Activated CD4-positive, alpha-beta T cell treated with anti-CD3 and anti-CD28 coated beads for 36 hours (primary cell): Measurements from ENCODE around the gene NRP1. TPM values are rescaled to one million over a fixed set of nuclear protein-coding genes. Genes with fewer than 3 reads are reported as not detected.

ENCODE experiments used
- ATAC-seq: fragments of 200-7000 bp; cut with Tn5 transposase; one replicate; pipeline ENCODE4 v1.10.0; 2021; ENCODE audit warnings: mild to moderate bottlenecking, moderate library complexity
- CTCF ChIA-PET: fragments of 350-600 bp; sonication (Branson Sonifier 250); formaldehyde crosslinking; loops from one replicate; lab custom pipeline; 2021; ENCODE audit warnings: antibody characterized with exemption; lab: Charles Lee
- POLR2A ChIA-PET: fragments of 350-600 bp; sonication (Branson Sonifier 250); formaldehyde crosslinking; loops from one replicate; lab custom pipeline; 2021; ENCODE audit warnings: antibody characterized with exemption, inconsistent platforms; lab: Charles Lee
- DNase-seq: peaks from one replicate; pipeline ENCODE4 v3.0.0-alpha.2; 2020
- H3K27ac Mint-ChIP-seq: one replicate; pipeline ENCODE4 v1.8.0; 2021; ENCODE audit warnings: mixed read lengths
- H3K27me3 Mint-ChIP-seq: one replicate; pipeline ENCODE4 v1.8.0; 2021; ENCODE audit warnings: mixed read lengths
- H3K36me3 Mint-ChIP-seq: one replicate; pipeline ENCODE4 v1.8.0; 2021; ENCODE audit warnings: low read depth, mixed read lengths
- H3K4me1 Mint-ChIP-seq: one replicate; pipeline ENCODE4 v1.8.0; 2021; ENCODE audit warnings: mixed read lengths
- H3K4me3 Mint-ChIP-seq: one replicate; pipeline ENCODE4 v1.8.0; 2021; ENCODE audit warnings: mild to moderate bottlenecking, moderate library complexity, mixed read lengths
- H3K9me3 Mint-ChIP-seq: one replicate; pipeline ENCODE4 v1.8.0; 2021; ENCODE audit warnings: low read depth, mixed read lengths
- intact Hi-C, 2 experiments: fragments of 100-400 bp; cut with DNase I in 1 of 2; cut with micrococcal nuclease in 1 of 2; formaldehyde crosslinking; loops; one replicate each; pipeline versions ENCODE4 v1.14.2 to v1.15.1; 2022 to 2024; cut with DNase I, micrococcal nuclease
- total RNA-seq, 2 experiments: library from RNA; stranded (reverse); gene quantifications; one replicate each; pipeline ENCODE4 v1.2.3, GENCODE V29; 2021

The NRP1 gene
- total RNA-seq, 2 experiments from 2014 or later, result 0.21 to 0.44 TPM

GRCh38 chr10:33244354-33244967 lies 90.0 kb downstream of the NRP1 start:
- intact Hi-C loops, result no loop called here
- CTCF ChIA-PET, result no interaction called here
- no peak for DNase-seq

DNA sequence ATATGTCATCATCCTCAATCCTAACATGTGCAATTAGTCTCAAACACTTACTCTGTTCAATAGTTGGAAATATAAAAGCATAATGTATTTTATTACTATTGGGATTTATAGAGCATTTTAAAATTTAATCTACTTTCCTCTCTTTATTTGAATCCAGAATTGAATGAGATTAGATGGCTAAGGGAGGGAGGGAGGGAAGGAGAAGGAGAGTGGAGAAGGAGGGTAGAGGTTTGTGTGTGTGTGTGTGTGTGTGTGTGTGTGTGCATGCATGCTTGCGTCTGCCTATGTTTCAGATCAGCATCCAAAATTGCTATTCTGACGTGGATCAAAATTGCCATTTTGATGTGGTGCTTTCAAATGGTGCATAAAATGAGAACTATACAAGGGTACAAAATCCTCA lies 90.8 kb downstream of the NRP1 start:
- ATAC-seq (no peak), DNase-seq (no peak)
- no peak overlapping the region for H3K27ac Mint-ChIP-seq
- H3K27me3 Mint-ChIP-seq, result peaks cover 9% of the 10 kb centered on the region
- POLR2A ChIA-PET, result no interaction called here
- intact Hi-C loops, result no loop called here
- no peaks in the 10 kb centered on the region for H3K9me3 Mint-ChIP-seq
- no peaks in the 10 kb centered on the region for H3K36me3 Mint-ChIP-seq
- no peak overlapping the region for H3K4me3 Mint-ChIP-seq
- peaks cover 28% of the 10 kb centered on the region for H3K4me1 Mint-ChIP-seq
- CTCF ChIA-PET, result no interaction called here

More at GRCh38 chr10:33244354-33244967, 90.0 kb downstream of the NRP1 start:
- no peak overlapping the region for H3K27ac Mint-ChIP-seq
- ATAC-seq, result no peak
- POLR2A ChIA-PET, result no interaction called here
- H3K27me3 Mint-ChIP-seq, result peaks cover 9% of the 10 kb centered on the region
- H3K36me3 Mint-ChIP-seq, result no peaks in the 10 kb centered on the region
- no peaks in the 10 kb centered on the region for H3K9me3 Mint-ChIP-seq
- no peak overlapping the region for H3K4me3 Mint-ChIP-seq
- H3K4me1 Mint-ChIP-seq, result peaks cover 36% of the 10 kb centered on the region

- H3K27me3 Mint-ChIP-seq, result peaks cover 9% of the 10 kb centered on the region
- no peaks in the 10 kb centered on the region for H3K36me3 Mint-ChIP-seq
- CTCF ChIA-PET, result interaction anchor here (0.6 to 1.1 kb wide), 3 partner anchors 16 to 1916 kb away, joined by 3 read pairs; no protein-coding TSS in a partner anchor
Measured at GRCh38 chr10:33242931-33243330, 91.5 kb downstream of the NRP1 start.

DNA sequence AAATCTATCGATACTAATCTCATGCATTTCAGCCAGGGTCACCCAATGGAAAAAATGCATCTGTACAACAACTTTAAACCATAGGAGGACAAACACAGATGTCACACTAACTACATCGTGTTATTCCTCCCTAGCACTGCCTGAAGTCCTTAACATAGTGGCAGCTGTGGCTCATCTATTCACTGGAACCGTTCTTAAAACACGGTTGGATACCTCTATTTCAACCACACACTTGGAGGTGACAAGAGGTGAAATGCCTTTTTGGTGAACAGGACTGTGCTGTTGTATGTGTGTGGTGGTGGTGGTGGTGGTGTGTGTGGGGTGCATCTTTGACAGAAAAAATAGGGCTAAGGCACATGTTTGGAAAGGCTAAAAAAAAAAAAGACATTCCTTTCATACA lies 93.1 kb downstream of the NRP1 start:
- ChIA-PET POLR2A (no interaction called here), CTCF (interaction anchor here (0.8 kb wide), 1 partner anchor 40 kb away, joined by 3 read pairs; no protein-coding TSS in a partner anchor)
- H3K36me3 Mint-ChIP-seq, result no peaks in the 10 kb centered on the region
- H3K27me3 Mint-ChIP-seq, result peaks cover 11% of the 10 kb centered on the region
- ATAC-seq, result no peak
- no peak overlapping the region for H3K27ac Mint-ChIP-seq
- intact Hi-C loops, result no loop called here
- DNase-seq, result no peak
- H3K4me1 Mint-ChIP-seq, result peaks cover 14% of the 10 kb centered on the region
- no peak overlapping the region for H3K4me3 Mint-ChIP-seq
- no peaks in the 10 kb centered on the region for H3K9me3 Mint-ChIP-seq

More at GRCh38 chr10:33242931-33243330, 91.5 kb downstream of the NRP1 start:
- POLR2A ChIA-PET, result no interaction called here
- Mint-ChIP-seq H3K4me1 (peaks cover 21% of the 10 kb centered on the region), H3K27ac (no peak overlapping the region), H3K4me3 (no peak overlapping the region), H3K9me3 (no peaks in the 10 kb centered on the region)
- intact Hi-C loops, result no loop called here
- DNase-seq, result no peak
- ATAC-seq, result no peak

DNA sequence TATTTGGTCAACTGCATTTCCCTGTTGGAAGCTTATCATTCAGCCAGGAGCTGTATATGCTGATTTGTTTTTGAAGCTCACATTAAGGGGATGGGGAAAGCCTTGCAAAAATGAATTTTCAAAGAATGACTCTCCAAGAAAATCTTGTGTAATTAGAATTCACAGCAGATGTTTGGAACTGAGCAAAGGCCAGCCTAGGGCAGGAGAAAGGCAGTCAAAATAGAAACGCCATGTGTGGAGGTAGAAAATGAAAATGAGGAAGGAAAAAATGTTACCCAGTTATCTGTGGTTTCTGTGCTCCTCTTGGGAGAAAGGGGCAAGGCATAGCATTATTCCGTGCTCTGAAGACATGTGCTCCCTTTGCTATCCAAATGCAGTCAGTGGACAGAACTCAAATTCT lies 93.5 kb downstream of the NRP1 start:
- Mint-ChIP-seq H3K9me3 (no peaks in the 10 kb centered on the region), H3K27ac (no peak overlapping the region), H3K36me3 (no peaks in the 10 kb centered on the region), H3K4me3 (no peak overlapping the region), H3K4me1 (peaks cover 12% of the 10 kb centered on the region), H3K27me3 (peaks cover 11% of the 10 kb centered on the region)
- no peak for ATAC-seq
- intact Hi-C loops, result no loop called here
- ChIA-PET POLR2A (no interaction called here), CTCF (interaction anchor here (0.8 kb wide), 1 partner anchor 39 kb away, joined by 3 read pairs; no protein-coding TSS in a partner anchor)
- DNase-seq, result no peak

DNA sequence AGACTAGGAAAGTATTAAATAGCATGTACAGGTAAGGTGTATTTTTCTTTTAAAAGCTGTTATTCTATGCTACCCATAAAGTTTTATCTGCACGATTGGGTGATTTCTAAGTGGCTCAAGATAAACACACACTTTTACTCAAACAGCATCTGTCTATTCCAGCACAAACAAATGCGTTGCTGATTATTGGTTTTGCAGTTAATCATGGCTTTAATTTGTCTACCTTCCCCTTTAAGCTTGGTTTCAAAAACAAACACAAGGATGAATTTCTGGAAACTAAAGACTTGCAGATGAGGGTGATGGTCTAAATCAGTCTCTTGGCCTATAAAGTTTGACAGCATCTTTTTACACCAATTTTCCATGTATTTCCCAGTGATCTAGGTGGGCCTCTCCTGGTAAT lies 94.2 kb downstream of the NRP1 start:
- peaks cover 11% of the 10 kb centered on the region for H3K27me3 Mint-ChIP-seq
- DNase-seq (no peak), ATAC-seq (no peak)
- no peaks in the 10 kb centered on the region for H3K36me3 Mint-ChIP-seq
- intact Hi-C loops, result no loop called here
- H3K27ac Mint-ChIP-seq, result no peak overlapping the region
- H3K4me1 Mint-ChIP-seq, result peaks cover 8% of the 10 kb centered on the region
- no peak overlapping the region for H3K4me3 Mint-ChIP-seq
- H3K9me3 Mint-ChIP-seq, result no peaks in the 10 kb centered on the region
- ChIA-PET CTCF (no interaction called here), POLR2A (no interaction called here)

DNA sequence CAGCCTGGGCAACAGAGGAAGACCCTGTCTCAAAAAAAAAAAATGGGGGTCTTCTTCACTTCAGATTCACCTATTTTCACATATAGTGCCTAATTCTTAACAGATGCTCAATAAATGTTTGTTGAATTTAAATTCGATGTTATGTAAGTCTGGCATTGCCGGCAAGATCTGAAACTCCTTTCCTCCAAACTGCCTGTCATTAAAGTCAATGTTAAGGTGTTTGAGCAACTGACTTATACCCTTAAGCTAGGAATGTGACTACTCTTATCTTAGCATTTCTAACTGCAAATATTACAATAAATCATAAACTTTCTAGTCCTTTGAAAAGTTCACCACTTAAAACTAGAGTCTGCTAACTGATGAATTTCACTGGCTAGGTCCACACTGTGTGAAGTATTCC lies 95.2 kb downstream of the NRP1 start:
- intact Hi-C loops, result no loop called here
- DNase-seq (no peak), ATAC-seq (no peak)
- CTCF ChIA-PET, result no interaction called here
- H3K4me3 Mint-ChIP-seq, result no peak overlapping the region
- no peaks in the 10 kb centered on the region for H3K9me3 Mint-ChIP-seq
- H3K27me3 Mint-ChIP-seq, result peaks cover 12% of the 10 kb centered on the region
- no peaks in the 10 kb centered on the region for H3K36me3 Mint-ChIP-seq
- POLR2A ChIA-PET, result no interaction called here
- no peak overlapping the region for H3K27ac Mint-ChIP-seq
- H3K4me1 Mint-ChIP-seq, result peaks cover 2% of the 10 kb centered on the region

DNA sequence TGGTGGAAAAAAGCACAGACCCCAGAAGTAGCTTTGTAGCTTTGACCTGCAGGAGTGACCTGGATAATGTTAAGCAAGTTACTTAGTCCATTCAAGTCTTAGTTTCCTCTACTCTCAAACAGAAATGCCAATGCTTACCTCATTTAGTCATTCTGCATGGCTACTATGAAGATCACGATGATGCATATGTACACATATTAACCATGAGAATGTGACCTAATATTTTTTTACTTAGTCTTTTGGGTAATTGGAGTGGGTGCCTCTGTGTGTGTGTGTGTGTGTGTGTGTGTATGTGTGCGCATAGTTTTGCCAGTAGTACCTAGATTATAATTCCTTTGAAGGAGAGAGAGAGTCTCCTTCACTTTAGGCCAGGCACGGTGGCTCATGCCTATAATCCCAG lies 95.8 kb downstream of the NRP1 start:
- Mint-ChIP-seq H3K27ac (no peak overlapping the region), H3K4me1 (no peaks in the 10 kb centered on the region), H3K27me3 (peaks cover 15% of the 10 kb centered on the region), H3K4me3 (no peak overlapping the region), H3K36me3 (no peaks in the 10 kb centered on the region), H3K9me3 (no peaks in the 10 kb centered on the region)
- POLR2A ChIA-PET, result no interaction called here
- ATAC-seq (no peak), DNase-seq (no peak)
- intact Hi-C loops, result no loop called here
- CTCF ChIA-PET, result interaction anchor here (0.7 kb wide), 2 partner anchors 109 to 1416 kb away, joined by 3 to 4 read pairs; no protein-coding TSS in a partner anchor

- no peaks in the 10 kb centered on the region for H3K4me1 Mint-ChIP-seq
Measured at GRCh38 chr10:33237736-33238624, 96.5 kb downstream of the NRP1 start.

DNA sequence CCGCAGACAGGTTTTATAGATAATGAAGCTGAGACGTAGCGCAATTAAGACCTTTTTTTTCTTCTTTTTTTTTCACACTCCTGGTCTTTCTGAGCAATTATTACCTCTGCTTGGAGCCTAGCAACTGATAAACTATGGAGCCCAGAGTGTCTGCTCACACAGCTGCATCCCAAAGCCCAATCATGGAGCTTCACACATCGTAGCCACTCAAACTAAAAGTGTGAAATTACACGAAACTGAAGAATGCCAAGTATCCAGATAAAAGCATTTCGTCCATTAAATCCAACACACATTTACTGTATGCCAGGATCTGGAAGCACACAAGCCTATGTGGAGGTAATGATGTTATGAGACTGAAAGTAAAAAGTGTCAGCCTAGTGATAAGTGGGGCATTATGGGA lies 97.6 kb downstream of the NRP1 start:
- Mint-ChIP-seq H3K36me3 (no peaks in the 10 kb centered on the region), H3K4me3 (no peak overlapping the region), H3K4me1 (no peaks in the 10 kb centered on the region), H3K27me3 (peaks cover 17% of the 10 kb centered on the region), H3K9me3 (no peaks in the 10 kb centered on the region), H3K27ac (no peak overlapping the region)
- ATAC-seq (no peak), DNase-seq (no peak)
- CTCF ChIA-PET, result no interaction called here
- POLR2A ChIA-PET, result no interaction called here
- intact Hi-C loops, result no loop called here

More at GRCh38 chr10:33237736-33238624, 96.5 kb downstream of the NRP1 start:
- intact Hi-C loops, result no loop called here
- CTCF ChIA-PET, result interaction anchor here (0.6 to 0.7 kb wide), 3 partner anchors 108 to 1417 kb away, joined by 3 to 4 read pairs (median 3); no protein-coding TSS in a partner anchor
- no peak for DNase-seq
- Mint-ChIP-seq H3K27ac (no peak overlapping the region), H3K36me3 (no peaks in the 10 kb centered on the region), H3K4me3 (no peak overlapping the region), H3K27me3 (peaks cover 15% of the 10 kb centered on the region), H3K9me3 (no peaks in the 10 kb centered on the region)
- ATAC-seq, result no peak
- POLR2A ChIA-PET, result no interaction called here

DNA sequence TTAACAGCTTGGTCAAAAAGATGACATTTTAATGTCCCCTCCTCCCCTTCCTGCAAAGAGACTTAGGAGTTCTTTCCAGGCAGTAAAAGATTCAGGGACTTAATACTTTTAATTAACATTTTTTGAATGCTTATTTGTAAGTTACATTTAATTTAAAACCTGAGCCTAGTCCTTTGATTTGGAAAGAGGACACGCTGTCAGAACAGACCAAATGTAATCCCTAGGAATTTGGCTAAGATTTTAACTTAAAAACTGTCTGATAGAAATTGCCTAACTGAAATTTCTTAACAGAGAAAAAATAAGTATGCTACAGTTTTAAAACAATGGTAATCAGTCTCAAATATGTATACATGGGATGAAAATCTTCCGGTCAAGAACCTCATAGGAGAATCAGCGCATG lies 98.5 kb downstream of the NRP1 start:
- DNase-seq (no peak), ATAC-seq (no peak)
- no peak overlapping the region for H3K27ac Mint-ChIP-seq
- POLR2A ChIA-PET, result no interaction called here
- no peaks in the 10 kb centered on the region for H3K9me3 Mint-ChIP-seq
- H3K27me3 Mint-ChIP-seq, result peaks cover 15% of the 10 kb centered on the region
- no peak overlapping the region for H3K4me3 Mint-ChIP-seq
- intact Hi-C loops, result no loop called here
- CTCF ChIA-PET, result no interaction called here
- H3K4me1 Mint-ChIP-seq, result no peaks in the 10 kb centered on the region
- no peaks in the 10 kb centered on the region for H3K36me3 Mint-ChIP-seq
